ENCODE data around the gene CAPS.
A peak's percentile ranks its signal among the peaks of the same experiment; 100 is the strongest.
"Not testable (repeated sequence)": the region's sequence is repeated elsewhere in the genome, so short reads cannot be mapped to it uniquely, and the experiment has no call there.

CAPS gene

GRCh38 chr19:5961969-5962945, 48.2 kb downstream of the CAPS start:
- no peak for TF ChIP-seq CTCF (IDR thresholded peaks at IDR 0.05; ENCODE audit: low read depth, low read length)
- no peak overlapping the region for H3K4me3 ChIP-seq (replicated peaks in 1 of 2; ENCODE audit: low read depth in 2 of 2, low read length in 2 of 2)
- DNase-seq (ENCODE audit: low read depth in 2 of 2) = peak; percentile 69 to 75

GRCh38 chr19:5963259-5963658, 49.2 kb downstream of the CAPS start:
- not testable (repeated sequence) for H3K4me3 ChIP-seq (replicated peaks in 1 of 2; ENCODE audit: low read depth in 2 of 2, low read length in 2 of 2); DNase-seq (ENCODE audit: low read depth in 2 of 2)

GRCh38 chr19:5963855-5964254, 49.8 kb downstream of the CAPS start:
- TF ChIP-seq CTCF (IDR thresholded peaks at IDR 0.05; ENCODE audit: low read depth, low read length) = no peak
- no peak for DNase-seq (ENCODE audit: low read depth in 2 of 2)
- no peak overlapping the region for H3K4me3 ChIP-seq (replicated peaks in 1 of 2; ENCODE audit: low read depth in 2 of 2, low read length in 2 of 2)

- TF ChIP-seq CTCF (IDR thresholded peaks at IDR 0.05; ENCODE audit: low read depth, low read length) = no peak
- H3K4me3 ChIP-seq (replicated peaks in 1 of 2; ENCODE audit: low read depth in 2 of 2, low read length in 2 of 2) = no peak overlapping the region
- no peak for DNase-seq (ENCODE audit: low read depth in 2 of 2)
These were observed 50.9 kb downstream of the CAPS start for GRCh38 chr19:5964816-5965565.

Measured in cardiac fibroblast (primary cell).